Left ventricle myocardium inferior (tissue), 1 donor: ENCODE data around the gene ARGLU1. TPM values are rescaled to one million over a fixed set of nuclear protein-coding genes. Genes with fewer than 3 reads are reported as not detected.
"Not testable (repeated sequence)": the region's sequence is repeated elsewhere in the genome, so short reads cannot be mapped to it uniquely, and the experiment has no call there.

ENCODE experiments used
- DNase-seq: peaks from one replicate; pipeline ENCODE4 v3.0.0-alpha.2; 2020
- H3K27ac ChIP-seq: fragments of 200-600 bp; replicated peaks from 2 replicates; pipeline ENCODE4 v1.8.0; 2021
- H3K27me3 ChIP-seq: fragments of 200-600 bp; 2 replicates; pipeline ENCODE4 v1.8.0; 2021; ENCODE audit warnings: low read depth
- H3K36me3 ChIP-seq: fragments of 200-600 bp; 2 replicates; pipeline ENCODE4 v1.8.0; 2021
- H3K4me1 ChIP-seq: fragments of 200-600 bp; 2 replicates; pipeline ENCODE4 v1.8.0; 2021
- H3K4me3 ChIP-seq: fragments of 200-600 bp; 2 replicates; pipeline ENCODE4 v1.8.0; 2021; ENCODE audit warnings: mild to moderate bottlenecking, moderate library complexity
- H3K9me3 ChIP-seq: fragments of 200-600 bp; replicated peaks from 2 replicates; pipeline ENCODE4 v1.8.0; 2021
- intact Hi-C: fragments of 100-400 bp; cut with micrococcal nuclease; formaldehyde crosslinking; loops from one replicate; pipeline ENCODE4 v1.11.0; 2022
- total RNA-seq: library from RNA; stranded (reverse); fragmentation: NEBNext Ultra II Directional; extraction: Animal tissue kit (Norgen Biotek cat#: 25700); gene quantifications from one replicate; pipeline ENCODE4 v1.2.1, GENCODE V29; 2021
- TF ChIP-seq, protein P1 (sequence below): fragments of 200-600 bp; IDR thresholded peaks from 2 replicates; pipeline ENCODE4 v1.8.0; 2021; ENCODE audit warnings: antibody characterized with exemption, mild to moderate bottlenecking, borderline replicate concordance
- donor health status: DM: no; HTN: yes; CAD: no; lungs with severe emphysema.

ARGLU1 gene
- total RNA-seq, 1 donor from 2014 or later, result 29.0 TPM

DNA sequence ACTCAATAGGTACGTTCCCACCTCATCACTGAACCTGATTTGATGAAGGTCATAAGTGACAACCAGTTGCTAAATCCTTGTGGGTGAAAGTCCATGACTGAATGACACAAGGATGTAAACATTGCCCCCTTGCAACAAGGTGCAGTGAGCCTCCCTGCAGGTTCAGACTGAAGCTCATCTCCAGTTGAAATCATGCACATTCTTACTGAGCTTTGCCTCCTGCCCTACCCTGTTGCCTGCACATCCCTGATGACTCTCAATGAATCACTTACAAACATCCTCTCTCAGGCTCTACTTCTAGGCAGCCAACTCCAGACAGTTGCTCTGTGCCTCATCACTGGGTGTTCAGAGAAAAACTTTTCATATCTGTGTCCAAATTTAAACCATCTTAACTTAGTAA lies 42.5 kb upstream of the ARGLU1 start:
- Histone ChIP-seq H3K27me3 (no peaks in the 10 kb centered on the region), H3K4me1 (peaks cover 6% of the 10 kb centered on the region), H3K36me3 (no peaks in the 10 kb centered on the region), H3K4me3 (no peak overlapping the region), H3K9me3 (no peaks in the 10 kb centered on the region), H3K27ac (no peak overlapping the region)
- intact Hi-C loops, result no loop called here
- TF ChIP-seq, protein P1, sequence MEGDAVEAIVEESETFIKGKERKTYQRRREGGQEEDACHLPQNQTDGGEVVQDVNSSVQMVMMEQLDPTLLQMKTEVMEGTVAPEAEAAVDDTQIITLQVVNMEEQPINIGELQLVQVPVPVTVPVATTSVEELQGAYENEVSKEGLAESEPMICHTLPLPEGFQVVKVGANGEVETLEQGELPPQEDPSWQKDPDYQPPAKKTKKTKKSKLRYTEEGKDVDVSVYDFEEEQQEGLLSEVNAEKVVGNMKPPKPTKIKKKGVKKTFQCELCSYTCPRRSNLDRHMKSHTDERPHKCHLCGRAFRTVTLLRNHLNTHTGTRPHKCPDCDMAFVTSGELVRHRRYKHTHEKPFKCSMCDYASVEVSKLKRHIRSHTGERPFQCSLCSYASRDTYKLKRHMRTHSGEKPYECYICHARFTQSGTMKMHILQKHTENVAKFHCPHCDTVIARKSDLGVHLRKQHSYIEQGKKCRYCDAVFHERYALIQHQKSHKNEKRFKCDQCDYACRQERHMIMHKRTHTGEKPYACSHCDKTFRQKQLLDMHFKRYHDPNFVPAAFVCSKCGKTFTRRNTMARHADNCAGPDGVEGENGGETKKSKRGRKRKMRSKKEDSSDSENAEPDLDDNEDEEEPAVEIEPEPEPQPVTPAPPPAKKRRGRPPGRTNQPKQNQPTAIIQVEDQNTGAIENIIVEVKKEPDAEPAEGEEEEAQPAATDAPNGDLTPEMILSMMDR, result no peak
- no peak for DNase-seq

DNA sequence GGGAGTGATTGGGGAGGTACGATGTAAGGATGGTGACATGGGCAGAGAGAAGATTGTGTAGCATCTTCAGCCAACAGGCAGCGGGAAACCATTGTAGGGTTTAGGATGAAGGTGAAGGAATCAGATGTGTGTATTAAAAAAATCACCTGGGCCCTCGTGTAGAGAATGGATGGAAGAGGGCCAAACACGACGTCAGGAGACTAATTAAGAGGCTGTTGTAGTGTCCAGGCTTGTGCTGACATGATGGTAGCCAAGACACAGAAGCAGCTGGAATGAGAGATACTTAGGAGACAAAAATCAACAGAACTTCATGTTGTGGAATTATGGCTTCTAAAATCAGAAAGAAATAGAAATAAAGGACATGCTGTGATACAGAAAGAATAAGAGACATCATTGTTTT lies 41.2 kb upstream of the ARGLU1 start:
- Histone ChIP-seq H3K27ac (no peak overlapping the region), H3K9me3 (no peaks in the 10 kb centered on the region)

DNA sequence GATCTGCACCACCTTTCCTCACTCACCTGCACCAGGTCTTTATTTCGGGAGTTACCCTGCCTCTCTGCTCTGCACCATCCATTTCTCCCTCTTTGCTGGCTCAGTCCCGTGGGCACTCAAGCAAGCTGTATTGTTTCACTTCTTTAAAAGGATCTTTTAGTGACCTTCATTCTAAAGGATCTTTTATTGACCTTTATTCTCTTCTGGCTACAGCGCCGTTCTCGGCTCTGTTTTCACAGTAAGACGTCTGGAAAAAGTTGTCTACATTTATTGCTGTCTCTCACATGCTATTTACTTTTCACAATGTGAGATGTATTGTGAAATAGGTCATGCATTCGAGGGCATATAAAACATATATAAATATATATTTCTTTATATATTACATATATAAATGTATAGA lies 35.6 kb upstream of the ARGLU1 start:
- TF ChIP-seq, protein P1, result no peak
- Histone ChIP-seq H3K4me3 (no peak overlapping the region), H3K4me1 (peaks cover 3% of the 10 kb centered on the region), H3K36me3 (no peaks in the 10 kb centered on the region), H3K27ac (no peak overlapping the region), H3K9me3 (no peaks in the 10 kb centered on the region), H3K27me3 (no peaks in the 10 kb centered on the region)
- no peak for DNase-seq
- intact Hi-C loops, result no loop called here

More for the DNA sequence above, 41.2 kb upstream of the ARGLU1 start:
- TF ChIP-seq, protein P1, result no peak
- no peaks in the 10 kb centered on the region for H3K27me3 ChIP-seq
- H3K4me3 ChIP-seq, result no peak overlapping the region
- DNase-seq, result no peak
- intact Hi-C loops, result no loop called here
- H3K4me1 ChIP-seq, result peaks cover 6% of the 10 kb centered on the region
- no peaks in the 10 kb centered on the region for H3K36me3 ChIP-seq

DNA sequence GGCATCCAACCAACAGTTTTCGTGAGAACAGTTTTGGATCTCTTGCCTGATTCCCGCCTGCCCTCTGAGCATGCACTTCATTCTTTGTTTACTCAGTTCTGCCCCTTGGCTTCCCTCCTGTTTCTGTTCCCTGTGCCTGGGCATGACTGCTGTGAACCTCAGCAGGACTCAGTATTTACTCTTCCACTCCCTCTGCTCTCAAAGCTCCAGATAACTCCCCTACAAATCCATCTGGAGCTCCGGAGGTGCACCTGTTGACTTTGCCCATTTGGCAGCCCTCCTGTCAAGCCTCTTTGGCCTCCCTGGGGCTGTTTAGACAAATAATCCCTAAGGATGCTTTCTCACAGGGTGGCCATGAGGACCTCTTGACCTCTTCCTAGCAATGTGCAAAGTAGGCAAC lies 34.2 kb upstream of the ARGLU1 start:
- Histone ChIP-seq H3K27me3 (no peaks in the 10 kb centered on the region), H3K9me3 (no peaks in the 10 kb centered on the region), H3K4me3 (no peak overlapping the region), H3K4me1 (peaks cover 11% of the 10 kb centered on the region), H3K27ac (no peak overlapping the region), H3K36me3 (no peaks in the 10 kb centered on the region)
- no peak for DNase-seq
- intact Hi-C loops, result no loop called here
- TF ChIP-seq, protein P1, result no peak

DNA sequence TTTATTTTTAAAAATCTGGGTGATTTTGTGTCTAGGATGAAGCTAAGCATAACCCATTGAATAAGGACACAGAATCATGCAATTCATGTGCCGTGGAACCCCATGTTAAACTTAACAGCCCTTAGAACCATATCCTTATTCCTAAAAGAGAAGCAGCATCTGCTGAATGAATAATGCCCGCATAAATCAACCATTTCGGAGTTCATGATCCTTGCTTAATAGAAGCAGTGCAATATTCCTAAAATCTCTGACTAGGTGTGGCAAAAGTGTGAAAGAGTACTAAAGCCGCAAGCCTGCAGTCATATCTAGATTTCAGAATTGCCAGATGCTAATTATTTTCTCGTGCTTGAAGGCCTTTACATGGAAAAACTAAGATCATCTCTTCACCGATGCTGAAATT lies 33.6 kb upstream of the ARGLU1 start:
- Histone ChIP-seq H3K27me3 (no peaks in the 10 kb centered on the region), H3K4me3 (no peak overlapping the region), H3K9me3 (no peaks in the 10 kb centered on the region), H3K36me3 (no peaks in the 10 kb centered on the region), H3K27ac (no peak overlapping the region), H3K4me1 (peaks cover 17% of the 10 kb centered on the region)
- no peak for DNase-seq
- TF ChIP-seq, protein P1, result no peak
- intact Hi-C loops, result no loop called here

DNA sequence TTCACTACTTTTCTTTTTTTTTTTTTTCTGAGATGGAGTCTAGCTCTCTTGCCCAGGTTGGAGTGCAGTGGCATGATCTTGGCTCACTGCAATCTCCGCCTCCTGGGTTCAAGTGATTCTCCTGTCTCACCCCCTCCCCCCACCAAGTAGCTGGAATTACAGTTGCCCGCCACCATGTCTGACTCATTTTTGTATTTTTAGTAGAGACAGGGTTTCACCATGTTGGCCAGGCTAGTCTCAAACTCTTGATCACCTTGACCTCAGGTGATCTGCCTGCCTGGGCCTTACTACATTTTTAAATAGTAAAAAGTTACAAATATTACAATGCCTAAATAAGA lies 32.8 kb upstream of the ARGLU1 start:
- H3K9me3 ChIP-seq, H3K36me3 ChIP-seq, H3K4me3 ChIP-seq, DNase-seq, intact Hi-C loops, H3K27ac ChIP-seq, H3K27me3 ChIP-seq: not testable (repeated sequence)
- H3K4me1 ChIP-seq, result peaks cover 21% of the 10 kb centered on the region
